GM18868 (cell line): ENCODE data around the gene CSF1.

Source experiments
- ATAC-seq: cut with Tn5 transposase; IDR thresholded peaks from one replicate; pipeline ENCODE4 v1.9.1; 2021; ENCODE audit warnings: mild to moderate bottlenecking, moderate library complexity; ENCODE audit not compliant: unreplicated experiment

CSF1 gene

DNA sequence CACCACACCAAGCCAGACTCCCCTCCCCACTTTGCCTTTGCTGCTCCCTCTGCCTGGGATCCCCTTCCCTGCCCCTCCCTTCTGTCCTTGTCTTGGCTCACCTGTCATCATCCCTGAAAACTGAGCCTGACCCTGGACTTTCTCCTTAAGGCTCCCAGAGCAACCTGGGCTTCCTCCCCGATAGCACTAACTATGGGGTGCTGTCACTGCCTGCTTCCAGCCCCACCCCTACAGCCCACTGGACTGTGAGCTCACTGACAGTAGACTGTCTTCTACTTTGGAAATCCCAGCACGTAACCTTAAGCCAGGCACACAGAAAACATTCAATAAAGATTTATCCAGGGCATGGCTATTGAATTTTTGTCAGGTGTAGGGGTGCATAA lies 9.5 kb upstream of the CSF1 start:
- no peak for ATAC-seq

- ATAC-seq: no peak
Measured at GRCh38 chr1:109901524-109902145, 9.0 kb upstream of the CSF1 start.

DNA sequence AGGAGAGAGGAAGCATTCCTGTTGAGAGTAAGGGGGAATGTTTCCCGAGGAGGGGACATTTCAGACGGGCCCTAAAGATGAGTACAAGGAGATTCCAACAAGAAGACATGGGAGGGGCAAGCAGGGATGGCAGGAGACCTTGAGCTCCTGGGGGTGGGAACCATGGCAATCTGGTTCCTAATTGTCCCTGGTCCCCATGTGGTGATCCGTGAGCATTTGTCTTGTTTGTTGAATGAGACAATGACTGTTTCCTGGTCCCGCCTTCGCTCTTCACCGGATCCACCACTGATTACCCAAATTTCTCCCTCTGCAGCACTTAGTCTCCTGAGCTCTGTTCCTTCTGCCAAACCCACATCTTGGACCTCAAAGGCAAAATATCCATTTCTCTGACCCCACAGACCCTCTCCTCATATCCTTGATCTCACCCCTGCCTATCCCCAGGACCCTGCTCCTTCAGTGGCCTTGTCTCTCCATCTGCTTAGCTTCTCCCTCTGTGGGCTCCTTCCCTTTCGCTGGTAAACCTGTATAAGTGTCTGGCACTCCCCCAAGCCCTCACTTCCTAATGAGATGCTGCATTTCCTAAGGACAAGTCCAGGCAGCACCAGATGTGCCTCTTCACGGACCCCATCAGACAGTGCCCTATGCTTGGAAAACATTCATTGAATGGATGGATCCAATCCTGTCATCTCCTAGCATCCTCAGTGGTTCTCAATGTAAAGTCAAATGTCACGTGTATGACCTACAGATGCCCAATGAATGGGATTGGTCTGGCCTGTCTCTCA lies 8.3 kb upstream of the CSF1 start:
- ATAC-seq: no peak

DNA sequence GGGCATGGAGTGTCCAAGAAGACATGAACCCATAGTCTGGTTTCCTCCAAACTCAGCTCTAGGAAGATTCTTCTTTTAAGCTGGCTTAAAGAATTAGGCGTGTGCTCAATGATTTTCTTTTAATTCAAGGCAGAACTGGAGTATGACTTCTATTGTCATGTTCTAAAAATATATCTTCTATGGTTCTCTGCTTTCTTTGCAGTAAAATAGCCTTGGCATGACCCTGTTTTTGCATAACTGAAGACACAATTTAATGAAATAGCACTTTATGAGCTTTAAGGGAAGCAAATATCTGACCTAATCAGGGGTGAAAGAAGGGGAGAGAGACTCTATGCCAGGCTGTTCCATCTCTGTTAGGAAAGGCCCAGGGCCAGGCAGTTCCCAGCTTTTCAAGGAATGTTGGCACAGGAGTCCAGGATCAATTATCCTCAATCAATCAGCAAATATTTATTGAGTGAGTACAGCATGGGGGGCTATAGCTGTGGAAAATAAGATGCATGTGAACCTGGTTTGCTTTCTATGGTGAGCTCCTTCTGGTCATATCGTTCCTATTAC lies 7.2 kb upstream of the CSF1 start:
- ATAC-seq: no peak

GRCh38 chr1:109904105-109904817 lies 6.4 kb upstream of the CSF1 start:
- no peak for ATAC-seq

- no peak for ATAC-seq
Measured at GRCh38 chr1:109905491-109905890, 5.2 kb upstream of the CSF1 start.

- peak; percentile 89 for ATAC-seq
Measured at GRCh38 chr1:109906160-109906838, 4.3 kb upstream of the CSF1 start.

DNA sequence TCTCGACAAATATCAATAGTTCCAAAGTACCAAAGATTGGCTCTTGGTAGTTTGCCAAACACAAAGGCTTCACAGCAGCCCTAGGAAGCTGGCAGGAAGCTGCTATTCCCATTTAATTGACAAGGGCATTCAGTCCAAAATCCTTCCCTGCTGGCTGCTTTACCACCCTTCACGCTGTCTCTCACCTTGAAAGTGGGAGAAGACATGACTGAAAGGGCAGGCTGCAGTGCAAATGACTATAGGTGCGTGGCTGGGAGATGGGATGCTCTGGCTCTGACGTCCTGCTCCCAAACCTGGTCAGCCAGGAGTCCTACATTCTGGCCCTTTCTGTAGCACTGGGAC lies 3.8 kb upstream of the CSF1 start:
- ATAC-seq: no peak

DNA sequence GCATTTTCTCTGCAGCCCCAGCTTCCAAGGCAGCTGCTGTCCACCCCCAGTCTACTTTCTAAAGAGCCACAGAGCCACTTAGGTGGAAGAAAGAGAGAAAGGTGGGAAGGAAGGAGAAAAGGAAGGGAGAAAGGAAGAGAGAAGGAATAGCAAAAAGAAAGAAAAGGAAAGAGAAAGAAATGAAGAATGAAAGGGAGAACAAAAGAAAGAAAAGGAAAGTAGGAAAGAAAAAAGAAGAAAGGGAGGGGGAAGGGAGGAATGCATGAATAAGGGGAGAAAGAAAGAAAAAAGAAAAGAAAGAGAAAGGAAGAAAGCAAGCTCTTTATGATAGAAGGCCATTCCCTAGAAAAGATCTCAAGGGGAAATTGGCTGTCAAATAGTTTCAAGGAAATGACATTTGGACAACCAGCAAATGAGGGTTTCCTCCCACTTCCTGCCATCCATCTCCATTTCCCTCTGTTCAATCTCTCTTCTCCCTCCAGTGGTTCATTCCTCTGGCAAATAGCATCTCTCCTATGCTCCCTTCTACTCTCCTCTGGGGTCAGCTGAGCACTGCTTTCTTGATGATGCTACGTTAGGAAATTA lies 3.4 kb upstream of the CSF1 start:
- ATAC-seq: no peak

DNA sequence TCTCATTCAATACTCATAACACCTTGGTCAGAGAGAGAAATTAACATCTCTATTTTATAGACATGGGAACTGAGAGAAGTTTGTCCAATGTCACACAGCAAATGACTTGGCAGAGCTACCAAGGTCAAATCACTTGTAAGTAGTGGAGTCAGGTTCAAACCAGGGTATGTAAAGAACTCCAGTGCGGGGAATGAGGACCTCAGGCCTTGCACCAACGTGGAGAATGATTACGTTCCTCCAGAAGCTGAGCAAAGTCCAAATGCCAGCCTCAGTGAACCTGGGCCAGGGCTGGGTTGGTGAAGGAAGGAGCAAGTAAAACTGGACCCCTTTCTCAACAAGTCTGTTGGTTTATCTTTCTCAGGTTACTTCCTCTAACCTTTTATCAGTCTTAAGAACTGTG lies 1.8 kb upstream of the CSF1 start:
- ATAC-seq: no peak

- ATAC-seq: no peak
Measured at GRCh38 chr1:109909561-109909960, 1.1 kb upstream of the CSF1 start.

- no peak for ATAC-seq
Measured at GRCh38 chr1:109910963-109911798, 532 bp downstream of the CSF1 start.

GRCh38 chr1:109912214-109912861 lies 1.7 kb downstream of the CSF1 start:
- ATAC-seq: no peak

DNA sequence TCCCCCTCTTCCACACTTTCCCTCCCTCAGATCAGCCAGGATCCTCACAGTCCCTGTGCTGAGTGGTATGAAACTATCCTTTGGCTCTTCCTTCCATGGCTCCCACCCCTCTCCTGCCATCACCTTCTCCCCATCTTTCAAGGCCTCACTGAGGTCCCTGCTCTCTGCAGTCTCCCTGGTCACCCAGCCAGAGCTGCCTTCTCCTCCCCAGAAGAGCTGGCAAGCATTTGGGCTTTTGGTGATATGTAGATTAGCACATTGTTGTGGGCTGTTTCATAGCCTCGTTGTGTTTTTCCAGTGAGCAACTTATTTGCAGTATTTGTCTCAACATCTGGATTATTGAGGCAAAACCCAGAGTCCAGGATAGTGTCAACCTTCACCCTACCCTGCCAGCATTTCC lies 2.2 kb downstream of the CSF1 start:
- ATAC-seq: no peak

GRCh38 chr1:109913360-109913879 lies 2.8 kb downstream of the CSF1 start:
- no peak for ATAC-seq

- ATAC-seq: no peak
Measured at GRCh38 chr1:109914587-109915240, 4.1 kb downstream of the CSF1 start.

GRCh38 chr1:109917051-109917767 lies 6.6 kb downstream of the CSF1 start:
- ATAC-seq: no peak
